ENCODE measurements around the gene CDC6.

Gene CDC6

GRCh38 chr17:40350689-40351358 lies 63.1 kb downstream of the CDC6 start:
- TF ChIP-seq CTCF (conservative IDR thresholded peaks at IDR 0.05) (no peak), ZFX (IDR thresholded peaks at IDR 0.05) (no peak)

GRCh38 chr17:40351359-40352236 lies 63.9 kb downstream of the CDC6 start:
- TF ChIP-seq CTCF (conservative IDR thresholded peaks at IDR 0.05): no peak
- no peak overlapping the region for H3K27ac ChIP-seq

More at GRCh38 chr17:40350689-40351358, 63.1 kb downstream of the CDC6 start:
- H3K27ac ChIP-seq: no peak overlapping the region

- TF ChIP-seq ZFX (IDR thresholded peaks at IDR 0.05) (no peak), CTCF (conservative IDR thresholded peaks at IDR 0.05) (no peak)
- no peak overlapping the region for H3K27ac ChIP-seq
Measured at GRCh38 chr17:40352237-40352778, 64.6 kb downstream of the CDC6 start.

GRCh38 chr17:40352779-40353394 lies 65.2 kb downstream of the CDC6 start:
- no peak overlapping the region for H3K27ac ChIP-seq
- TF ChIP-seq ZFX (IDR thresholded peaks at IDR 0.05) (no peak), CTCF (conservative IDR thresholded peaks at IDR 0.05) (no peak)
